Measurements from ENCODE around the gene NRCAM.

DNA sequence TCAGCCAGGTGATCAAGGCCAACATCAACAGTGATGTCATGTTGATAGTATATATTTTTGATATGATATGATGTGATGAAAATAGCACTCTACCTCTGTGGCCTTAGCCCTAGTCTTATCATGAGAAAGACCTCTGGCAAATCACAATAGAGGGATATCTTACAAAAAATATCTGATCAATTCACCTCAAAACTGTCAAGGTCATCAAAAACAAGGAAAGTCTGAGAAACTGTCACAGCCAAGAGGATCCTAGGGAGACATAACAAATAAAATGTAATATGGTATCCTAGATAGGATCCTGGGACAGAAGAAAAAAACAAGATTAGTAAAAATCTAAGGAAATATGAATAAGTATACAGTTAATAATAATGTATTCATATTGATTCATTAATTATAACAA lies 92.6 kb downstream of the NRCAM start:
- no peak for TF ChIP-seq ZNF155 (tag by site-specific recombination; IDR thresholded peaks at IDR 0.05)
- TF ChIP-seq, protein P1, sequence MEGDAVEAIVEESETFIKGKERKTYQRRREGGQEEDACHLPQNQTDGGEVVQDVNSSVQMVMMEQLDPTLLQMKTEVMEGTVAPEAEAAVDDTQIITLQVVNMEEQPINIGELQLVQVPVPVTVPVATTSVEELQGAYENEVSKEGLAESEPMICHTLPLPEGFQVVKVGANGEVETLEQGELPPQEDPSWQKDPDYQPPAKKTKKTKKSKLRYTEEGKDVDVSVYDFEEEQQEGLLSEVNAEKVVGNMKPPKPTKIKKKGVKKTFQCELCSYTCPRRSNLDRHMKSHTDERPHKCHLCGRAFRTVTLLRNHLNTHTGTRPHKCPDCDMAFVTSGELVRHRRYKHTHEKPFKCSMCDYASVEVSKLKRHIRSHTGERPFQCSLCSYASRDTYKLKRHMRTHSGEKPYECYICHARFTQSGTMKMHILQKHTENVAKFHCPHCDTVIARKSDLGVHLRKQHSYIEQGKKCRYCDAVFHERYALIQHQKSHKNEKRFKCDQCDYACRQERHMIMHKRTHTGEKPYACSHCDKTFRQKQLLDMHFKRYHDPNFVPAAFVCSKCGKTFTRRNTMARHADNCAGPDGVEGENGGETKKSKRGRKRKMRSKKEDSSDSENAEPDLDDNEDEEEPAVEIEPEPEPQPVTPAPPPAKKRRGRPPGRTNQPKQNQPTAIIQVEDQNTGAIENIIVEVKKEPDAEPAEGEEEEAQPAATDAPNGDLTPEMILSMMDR (tag by site-specific recombination; IDR thresholded peaks at IDR 0.05) = no peak
- TF ChIP-seq, protein P2, sequence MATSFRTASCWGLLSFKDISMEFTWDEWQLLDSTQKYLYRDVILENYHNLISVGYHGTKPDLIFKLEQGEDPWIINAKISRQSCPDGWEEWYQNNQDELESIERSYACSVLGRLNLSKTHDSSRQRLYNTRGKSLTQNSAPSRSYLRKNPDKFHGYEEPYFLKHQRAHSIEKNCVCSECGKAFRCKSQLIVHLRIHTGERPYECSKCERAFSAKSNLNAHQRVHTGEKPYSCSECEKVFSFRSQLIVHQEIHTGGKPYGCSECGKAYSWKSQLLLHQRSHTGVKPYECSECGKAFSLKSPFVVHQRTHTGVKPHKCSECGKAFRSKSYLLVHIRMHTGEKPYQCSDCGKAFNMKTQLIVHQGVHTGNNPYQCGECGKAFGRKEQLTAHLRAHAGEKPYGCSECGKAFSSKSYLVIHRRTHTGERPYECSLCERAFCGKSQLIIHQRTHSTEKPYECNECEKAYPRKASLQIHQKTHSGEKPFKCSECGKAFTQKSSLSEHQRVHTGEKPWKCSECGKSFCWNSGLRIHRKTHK (tag by site-specific recombination; IDR thresholded peaks at IDR 0.05) = no peak
- TF ChIP-seq, protein P3, sequence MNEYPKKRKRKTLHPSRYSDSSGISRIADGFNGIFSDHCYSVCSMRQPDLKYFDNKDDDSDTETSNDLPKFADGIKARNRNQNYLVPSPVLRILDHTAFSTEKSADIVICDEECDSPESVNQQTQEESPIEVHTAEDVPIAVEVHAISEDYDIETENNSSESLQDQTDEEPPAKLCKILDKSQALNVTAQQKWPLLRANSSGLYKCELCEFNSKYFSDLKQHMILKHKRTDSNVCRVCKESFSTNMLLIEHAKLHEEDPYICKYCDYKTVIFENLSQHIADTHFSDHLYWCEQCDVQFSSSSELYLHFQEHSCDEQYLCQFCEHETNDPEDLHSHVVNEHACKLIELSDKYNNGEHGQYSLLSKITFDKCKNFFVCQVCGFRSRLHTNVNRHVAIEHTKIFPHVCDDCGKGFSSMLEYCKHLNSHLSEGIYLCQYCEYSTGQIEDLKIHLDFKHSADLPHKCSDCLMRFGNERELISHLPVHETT (tag by site-specific recombination; IDR thresholded peaks at IDR 0.05) = no peak
- TF ChIP-seq, protein P4, sequence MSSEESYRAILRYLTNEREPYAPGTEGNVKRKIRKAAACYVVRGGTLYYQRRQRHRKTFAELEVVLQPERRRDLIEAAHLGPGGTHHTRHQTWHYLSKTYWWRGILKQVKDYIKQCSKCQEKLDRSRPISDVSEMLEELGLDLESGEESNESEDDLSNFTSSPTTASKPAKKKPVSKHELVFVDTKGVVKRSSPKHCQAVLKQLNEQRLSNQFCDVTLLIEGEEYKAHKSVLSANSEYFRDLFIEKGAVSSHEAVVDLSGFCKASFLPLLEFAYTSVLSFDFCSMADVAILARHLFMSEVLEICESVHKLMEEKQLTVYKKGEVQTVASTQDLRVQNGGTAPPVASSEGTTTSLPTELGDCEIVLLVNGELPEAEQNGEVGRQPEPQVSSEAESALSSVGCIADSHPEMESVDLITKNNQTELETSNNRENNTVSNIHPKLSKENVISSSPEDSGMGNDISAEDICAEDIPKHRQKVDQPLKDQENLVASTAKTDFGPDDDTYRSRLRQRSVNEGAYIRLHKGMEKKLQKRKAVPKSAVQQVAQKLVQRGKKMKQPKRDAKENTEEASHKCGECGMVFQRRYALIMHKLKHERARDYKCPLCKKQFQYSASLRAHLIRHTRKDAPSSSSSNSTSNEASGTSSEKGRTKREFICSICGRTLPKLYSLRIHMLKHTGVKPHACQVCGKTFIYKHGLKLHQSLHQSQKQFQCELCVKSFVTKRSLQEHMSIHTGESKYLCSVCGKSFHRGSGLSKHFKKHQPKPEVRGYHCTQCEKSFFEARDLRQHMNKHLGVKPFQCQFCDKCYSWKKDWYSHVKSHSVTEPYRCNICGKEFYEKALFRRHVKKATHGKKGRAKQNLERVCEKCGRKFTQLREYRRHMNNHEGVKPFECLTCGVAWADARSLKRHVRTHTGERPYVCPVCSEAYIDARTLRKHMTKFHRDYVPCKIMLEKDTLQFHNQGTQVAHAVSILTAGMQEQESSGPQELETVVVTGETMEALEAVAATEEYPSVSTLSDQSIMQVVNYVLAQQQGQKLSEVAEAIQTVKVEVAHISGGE (tag by site-specific recombination; conservative IDR thresholded peaks at IDR 0.05; ENCODE audit: low read depth) = no peak
- no peak for TF ChIP-seq ZNF221 (tag by site-specific recombination; IDR thresholded peaks at IDR 0.05; ENCODE audit: borderline replicate concordance)
- TF ChIP-seq ZNF600 (tag by site-specific recombination; IDR thresholded peaks at IDR 0.05) = no peak
- TF ChIP-seq, protein P5, sequence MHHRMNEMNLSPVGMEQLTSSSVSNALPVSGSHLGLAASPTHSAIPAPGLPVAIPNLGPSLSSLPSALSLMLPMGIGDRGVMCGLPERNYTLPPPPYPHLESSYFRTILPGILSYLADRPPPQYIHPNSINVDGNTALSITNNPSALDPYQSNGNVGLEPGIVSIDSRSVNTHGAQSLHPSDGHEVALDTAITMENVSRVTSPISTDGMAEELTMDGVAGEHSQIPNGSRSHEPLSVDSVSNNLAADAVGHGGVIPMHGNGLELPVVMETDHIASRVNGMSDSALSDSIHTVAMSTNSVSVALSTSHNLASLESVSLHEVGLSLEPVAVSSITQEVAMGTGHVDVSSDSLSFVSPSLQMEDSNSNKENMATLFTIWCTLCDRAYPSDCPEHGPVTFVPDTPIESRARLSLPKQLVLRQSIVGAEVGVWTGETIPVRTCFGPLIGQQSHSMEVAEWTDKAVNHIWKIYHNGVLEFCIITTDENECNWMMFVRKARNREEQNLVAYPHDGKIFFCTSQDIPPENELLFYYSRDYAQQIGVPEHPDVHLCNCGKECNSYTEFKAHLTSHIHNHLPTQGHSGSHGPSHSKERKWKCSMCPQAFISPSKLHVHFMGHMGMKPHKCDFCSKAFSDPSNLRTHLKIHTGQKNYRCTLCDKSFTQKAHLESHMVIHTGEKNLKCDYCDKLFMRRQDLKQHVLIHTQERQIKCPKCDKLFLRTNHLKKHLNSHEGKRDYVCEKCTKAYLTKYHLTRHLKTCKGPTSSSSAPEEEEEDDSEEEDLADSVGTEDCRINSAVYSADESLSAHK (tag by site-specific recombination; IDR thresholded peaks at IDR 0.05) = no peak
- TF ChIP-seq KLF16 (tag by site-specific recombination; IDR thresholded peaks at IDR 0.05) = no peak
